GM21367 (cell line): ENCODE results near the gene DNAL4.

ENCODE experiments used
- ATAC-seq: cut with Tn5 transposase; IDR thresholded peaks from one replicate; pipeline ENCODE4 v1.9.1; 2021; ENCODE audit not compliant: unreplicated experiment

Gene DNAL4

DNA sequence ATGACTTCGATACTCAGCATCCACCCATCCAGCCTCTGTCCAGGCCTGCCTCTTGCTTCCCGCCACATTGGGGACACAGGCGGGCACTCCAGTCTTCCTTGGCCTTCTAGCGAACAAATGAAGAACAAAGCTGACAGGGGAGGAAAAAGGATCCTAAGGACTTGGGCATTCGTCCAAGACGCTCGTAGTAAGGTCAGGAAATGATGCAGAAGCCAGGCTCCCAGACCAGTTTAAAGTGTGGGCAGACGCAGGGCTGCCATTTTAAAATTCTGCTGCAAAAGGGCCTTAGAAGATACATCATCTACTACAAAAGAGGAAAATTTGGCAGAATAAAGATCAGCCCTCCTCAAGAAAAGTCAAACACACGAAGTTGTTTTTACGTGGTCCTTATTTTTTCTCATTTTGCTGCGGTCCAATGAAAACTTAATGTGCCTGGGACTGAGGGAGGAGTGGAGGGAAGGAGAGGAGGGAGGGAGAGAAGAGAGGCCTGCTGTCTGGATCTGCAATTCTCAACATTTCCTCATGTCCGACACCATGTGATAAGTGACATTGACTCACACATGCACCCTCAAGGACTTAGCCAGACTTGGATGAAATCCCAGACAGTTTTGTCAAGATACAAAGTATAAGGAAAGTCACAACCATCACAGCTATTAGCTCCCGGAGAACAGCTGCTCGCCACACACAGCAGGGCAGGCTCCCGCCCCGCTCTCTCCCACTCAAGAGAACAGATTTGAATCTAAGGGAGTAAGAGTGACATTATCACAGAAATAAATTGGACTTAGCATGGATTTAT is 5.7 kb downstream of the DNAL4 start:
- no peak for ATAC-seq

DNA sequence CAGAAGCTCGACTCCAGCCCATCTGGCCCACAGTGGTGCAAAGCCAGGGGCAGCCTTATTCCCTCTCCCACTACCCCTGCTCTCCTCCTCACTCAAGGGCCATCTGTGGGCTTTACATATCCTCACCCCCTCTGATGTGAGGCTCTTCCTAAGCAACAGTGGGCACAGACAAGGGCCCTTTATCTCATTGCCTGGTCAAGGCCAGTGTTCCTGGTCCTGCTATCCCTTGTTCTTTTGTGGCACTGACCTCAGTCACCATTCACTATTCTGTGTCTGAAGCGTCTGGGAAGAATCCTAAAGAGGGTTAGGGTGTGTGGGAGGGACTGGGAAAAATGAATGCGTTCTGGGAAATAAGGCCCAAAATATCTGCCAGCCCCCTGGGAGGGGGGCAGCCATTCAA is 7.3 kb downstream of the DNAL4 start:
- ATAC-seq = no peak

- ATAC-seq = no peak
These were observed 9.1 kb downstream of the DNAL4 start for GRCh38 chr22:38784856-38785255.

GRCh38 chr22:38784035-38784434 is 9.9 kb downstream of the DNAL4 start:
- no peak for ATAC-seq

DNA sequence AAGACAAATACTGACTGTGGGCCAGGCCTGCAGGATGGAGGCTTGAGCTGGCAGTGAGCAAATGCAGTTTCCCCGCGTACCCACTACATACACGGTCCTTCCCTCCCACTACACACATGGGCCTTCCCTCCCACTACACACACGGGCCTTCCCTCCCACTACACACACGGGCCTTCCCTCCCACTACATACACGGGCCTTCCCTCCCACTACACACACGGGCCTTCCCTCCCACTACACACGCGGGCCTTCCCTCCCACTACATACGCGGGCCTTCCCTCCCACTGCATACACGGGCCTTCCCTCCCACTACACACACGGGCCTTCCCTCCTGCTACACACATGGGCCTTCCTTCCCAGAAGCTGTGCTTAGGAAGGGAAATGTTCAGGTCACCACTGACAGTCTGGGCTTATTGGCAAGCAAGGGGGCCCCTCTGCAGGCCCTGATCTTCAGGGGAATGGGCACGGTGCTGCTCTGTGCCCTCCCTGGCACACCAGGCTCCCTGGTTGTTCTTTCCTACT is 10.8 kb downstream of the DNAL4 start:
- no peak for ATAC-seq

- ATAC-seq = no peak
These were observed 11.4 kb downstream of the DNAL4 start for GRCh38 chr22:38782402-38783094.

DNA sequence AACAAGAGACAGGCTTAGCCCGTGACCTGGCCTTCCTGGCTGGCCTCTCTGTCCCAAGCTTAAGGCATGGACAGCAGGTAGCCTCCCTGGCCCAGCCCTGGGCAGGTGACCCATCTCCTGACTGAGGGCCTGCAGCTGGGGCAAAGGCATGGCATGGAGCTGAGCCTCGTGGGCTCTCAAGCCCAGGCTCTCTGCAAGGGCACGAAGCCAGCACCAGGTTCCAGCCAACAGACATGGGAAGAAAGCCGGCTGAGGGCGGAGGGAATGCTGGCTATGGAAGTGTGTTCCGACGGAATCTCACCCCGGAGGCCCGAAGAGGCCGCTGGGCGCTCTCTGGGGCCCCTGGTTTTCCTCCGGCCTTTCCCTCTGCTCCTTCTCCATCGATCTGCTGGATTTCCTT is 12.9 kb downstream of the DNAL4 start:
- ATAC-seq = no peak

- ATAC-seq = no peak
These were observed 16.8 kb downstream of the DNAL4 start for GRCh38 chr22:38777087-38777671.

DNA sequence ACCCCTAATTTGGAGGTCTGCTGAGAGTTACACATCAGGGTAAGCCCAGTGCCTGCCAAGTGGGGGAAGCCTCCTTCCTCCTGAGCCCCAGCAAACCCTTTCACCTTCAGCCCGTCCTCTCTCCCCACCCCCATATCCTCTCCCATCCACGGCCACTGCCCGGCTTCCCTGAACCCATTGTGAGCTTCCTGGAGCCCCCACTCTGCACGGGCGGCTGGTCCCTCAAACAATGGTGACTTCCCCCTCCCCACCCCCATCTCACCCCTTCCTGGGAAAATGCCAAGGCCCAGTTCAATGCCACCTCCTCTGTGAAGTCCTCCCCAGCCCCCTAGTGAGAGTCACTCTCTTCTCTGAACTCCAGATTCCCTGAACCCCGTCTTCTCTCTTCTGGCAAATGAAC is 17.9 kb downstream of the DNAL4 start:
- ATAC-seq = no peak

- ATAC-seq = no peak
These were observed 18.3 kb downstream of the DNAL4 start for GRCh38 chr22:38775656-38776055.

- ATAC-seq = no peak
These were observed 19.3 kb downstream of the DNAL4 start for GRCh38 chr22:38774496-38775166.

- no peak for ATAC-seq
These were observed 20.5 kb downstream of the DNAL4 start for GRCh38 chr22:38773363-38773946.

GRCh38 chr22:38772623-38772873 is 21.4 kb downstream of the DNAL4 start:
- no peak for ATAC-seq

- no peak for ATAC-seq
These were observed 23.5 kb downstream of the DNAL4 start for GRCh38 chr22:38770257-38770949.

DNA sequence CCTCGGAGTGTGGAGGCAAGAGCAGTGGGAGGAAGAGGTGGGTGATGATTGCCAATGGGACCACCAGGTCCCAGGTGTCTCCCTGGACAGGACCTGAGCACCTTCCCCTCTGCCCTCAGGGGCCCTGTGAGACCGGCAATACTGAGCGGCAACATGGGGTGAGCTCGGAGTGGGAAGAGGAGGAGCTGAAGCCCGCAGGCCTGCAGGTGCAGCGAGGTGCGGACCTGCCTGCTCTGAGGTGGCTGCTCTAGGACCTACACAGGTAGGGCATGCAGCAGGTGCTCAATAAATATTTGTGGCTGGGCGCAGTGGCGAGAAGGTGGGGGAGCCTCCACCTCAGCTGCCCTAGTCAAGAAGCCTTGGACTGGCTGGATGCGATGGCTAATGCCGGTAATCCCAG is 25.9 kb downstream of the DNAL4 start:
- no peak for ATAC-seq

DNA sequence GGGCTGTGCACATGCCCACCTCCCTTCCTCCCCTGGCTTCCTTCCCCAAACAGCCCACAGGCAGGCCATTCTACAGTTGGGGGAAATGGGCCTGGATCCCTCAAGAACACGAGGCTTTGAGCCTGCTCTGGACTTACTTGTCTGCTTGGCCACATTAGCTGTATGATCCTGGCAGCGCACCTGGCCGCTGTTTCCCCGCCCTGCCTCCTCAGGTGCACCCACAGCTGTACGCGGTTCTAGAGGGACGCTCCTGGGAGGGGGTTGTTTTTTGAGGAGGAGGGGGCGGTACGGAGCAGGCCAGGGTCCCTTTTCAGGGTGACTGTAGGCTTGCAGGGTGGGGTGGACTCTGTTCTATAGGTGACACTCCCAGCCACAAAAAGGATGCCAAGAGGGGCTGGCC is 26.6 kb downstream of the DNAL4 start:
- no peak for ATAC-seq

DNA sequence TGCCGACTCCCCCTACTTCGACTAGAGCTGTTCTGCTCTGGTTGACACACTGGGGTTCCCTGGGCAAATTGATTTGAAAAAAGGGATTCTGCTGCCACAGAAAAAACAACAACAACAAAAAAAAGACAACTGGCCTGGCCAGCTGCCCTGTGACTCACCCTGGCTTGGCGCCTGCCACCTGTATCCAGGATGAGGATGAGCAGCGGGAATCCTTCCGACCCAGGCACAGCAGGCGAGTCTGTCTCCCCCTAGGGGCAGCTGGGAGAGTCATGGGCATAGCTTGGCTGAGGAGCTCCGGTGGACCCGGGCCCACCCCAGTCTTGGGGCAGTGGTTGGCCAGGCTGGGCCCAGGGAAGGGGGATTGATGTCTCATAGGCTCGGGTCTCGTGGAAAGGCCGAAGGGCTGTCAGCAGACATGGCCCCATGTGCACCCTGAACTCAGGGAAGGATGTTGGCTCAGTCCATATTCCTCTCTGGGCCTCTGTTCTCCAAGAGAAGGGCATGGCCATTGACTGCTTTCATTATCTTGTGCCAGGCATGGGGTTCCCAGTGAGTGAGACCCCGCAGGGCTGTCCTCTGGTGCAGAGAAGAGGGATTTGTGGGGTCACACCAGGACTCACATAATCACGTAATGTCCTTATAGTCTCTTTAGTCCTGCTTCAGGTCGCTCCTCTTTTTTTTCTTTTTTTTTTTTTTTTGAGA is 27.7 kb downstream of the DNAL4 start:
- ATAC-seq = no peak

- no peak for ATAC-seq
These were observed 31.4 kb downstream of the DNAL4 start for GRCh38 chr22:38762551-38762983.

GRCh38 chr22:38761202-38762162 is 32.5 kb downstream of the DNAL4 start:
- ATAC-seq = no peak
